Activated CD8-positive, alpha-beta memory T cell treated with anti-CD3 and anti-CD28 coated beads for 48 hours (primary cell): ENCODE measurements around the gene PCBP4.

ENCODE experiments used
- DNase-seq, 3 experiments: peaks; one replicate each; pipeline ENCODE4 v3.0.0-alpha.2; 2020; ENCODE audit warnings: low read depth in 2 of 3, low spot score in 2 of 3

The PCBP4 gene

DNA sequence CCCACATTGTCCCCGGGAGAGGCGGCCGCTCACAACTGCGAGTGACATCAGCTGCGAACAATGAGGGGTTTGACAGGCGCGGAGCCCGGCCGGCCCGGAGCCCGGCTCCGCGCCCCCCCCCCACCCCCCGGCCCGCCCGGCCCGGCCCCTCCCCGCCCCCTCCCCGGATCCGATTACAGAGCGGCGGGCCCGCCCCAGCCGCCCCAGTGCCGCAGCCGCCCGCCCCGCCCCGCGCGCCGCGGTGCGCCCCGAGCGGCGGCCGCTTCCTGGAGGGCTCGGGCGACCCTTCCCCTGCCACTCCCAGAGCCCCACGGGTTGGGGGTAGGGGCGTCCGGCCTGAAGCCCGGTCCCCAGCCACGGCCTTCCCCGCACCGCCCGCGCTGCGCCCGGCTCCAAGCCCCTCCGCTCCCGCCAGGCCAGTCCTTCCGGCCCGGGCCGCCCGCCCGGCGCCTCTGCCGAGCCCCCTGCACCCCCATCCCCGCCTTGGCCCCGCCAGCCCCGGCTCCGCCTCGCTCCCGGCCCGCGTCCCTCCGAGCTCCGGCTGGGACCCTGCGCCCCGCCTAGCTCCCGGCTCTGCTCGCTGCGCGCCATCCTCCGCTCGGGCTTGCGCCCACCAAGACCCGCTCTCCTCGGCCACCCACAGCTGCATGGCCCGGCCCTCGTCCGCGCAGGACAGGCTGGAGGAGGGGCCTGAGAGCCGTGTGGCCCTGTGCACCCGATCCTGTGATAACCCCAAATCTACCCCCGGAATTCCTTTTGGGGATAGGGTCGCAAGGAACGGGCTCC is at the start of gene PCBP4:
Gene PCBP4 (minus strand): TSS at position 71 of the 786 bp plus-strand sequence. CDS start 6,214 bp downstream, outside the sequence.
- DNase-seq: no peak

DNA sequence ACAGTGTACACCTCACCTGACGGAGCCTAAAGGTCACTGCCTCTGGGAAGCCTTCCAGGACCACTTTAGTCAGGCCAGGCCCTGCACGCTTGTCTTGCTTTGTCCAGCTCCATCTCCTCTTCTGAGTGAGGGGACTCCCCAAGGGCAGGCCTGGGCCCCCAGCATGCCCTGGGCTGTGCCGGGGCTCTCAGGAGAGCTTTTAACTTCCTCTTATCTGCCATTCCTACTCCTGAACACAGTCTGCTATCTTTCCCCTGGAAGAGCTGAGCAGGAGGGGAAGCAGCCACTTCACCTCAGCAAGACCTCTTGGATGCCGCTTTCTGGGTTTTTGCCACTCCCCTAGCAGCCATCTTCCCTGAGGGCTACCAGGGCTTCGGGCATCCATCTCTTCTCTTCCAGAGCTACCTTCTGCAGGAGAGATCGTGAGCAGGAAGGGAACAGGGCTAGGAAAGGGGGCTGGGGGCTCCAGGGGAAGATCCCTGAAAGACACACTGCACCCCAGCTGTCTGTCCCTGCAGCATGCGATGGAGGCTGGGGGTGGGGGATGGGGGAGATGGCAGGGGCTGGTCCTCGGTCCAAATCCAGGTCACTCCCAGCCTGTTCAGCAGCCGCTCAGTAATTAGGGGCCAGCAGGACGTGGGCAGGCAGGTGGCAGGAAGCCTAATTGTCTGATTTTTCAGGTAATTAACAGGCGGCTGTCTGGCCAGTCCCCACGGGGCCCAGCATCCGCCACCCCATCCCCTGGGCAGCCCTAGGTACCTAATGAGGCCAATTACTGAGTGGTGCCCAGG is 48.4 kb upstream of the PCBP4 start:
- DNase-seq: no peak

DNA sequence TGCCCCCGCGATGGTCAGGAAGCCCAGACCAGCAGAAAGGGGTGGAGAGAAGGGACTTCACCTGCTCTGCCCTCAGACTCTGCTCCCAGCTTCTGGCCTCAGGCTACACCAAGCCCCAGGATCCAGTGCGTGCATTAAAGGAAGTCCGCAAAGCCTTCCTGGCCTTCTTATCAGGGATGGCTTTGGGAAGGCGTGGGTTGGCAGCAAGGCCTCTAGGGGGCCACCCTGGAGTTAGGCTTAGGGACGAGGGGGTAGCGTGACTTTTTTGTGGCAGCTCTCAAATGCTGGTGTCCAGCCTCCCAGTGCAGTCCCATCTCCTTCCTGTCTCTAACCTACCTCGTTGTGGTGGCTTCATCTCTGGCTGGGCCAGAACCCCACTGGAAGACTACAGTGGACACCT is 47.4 kb upstream of the PCBP4 start:
- no peak for DNase-seq

DNA sequence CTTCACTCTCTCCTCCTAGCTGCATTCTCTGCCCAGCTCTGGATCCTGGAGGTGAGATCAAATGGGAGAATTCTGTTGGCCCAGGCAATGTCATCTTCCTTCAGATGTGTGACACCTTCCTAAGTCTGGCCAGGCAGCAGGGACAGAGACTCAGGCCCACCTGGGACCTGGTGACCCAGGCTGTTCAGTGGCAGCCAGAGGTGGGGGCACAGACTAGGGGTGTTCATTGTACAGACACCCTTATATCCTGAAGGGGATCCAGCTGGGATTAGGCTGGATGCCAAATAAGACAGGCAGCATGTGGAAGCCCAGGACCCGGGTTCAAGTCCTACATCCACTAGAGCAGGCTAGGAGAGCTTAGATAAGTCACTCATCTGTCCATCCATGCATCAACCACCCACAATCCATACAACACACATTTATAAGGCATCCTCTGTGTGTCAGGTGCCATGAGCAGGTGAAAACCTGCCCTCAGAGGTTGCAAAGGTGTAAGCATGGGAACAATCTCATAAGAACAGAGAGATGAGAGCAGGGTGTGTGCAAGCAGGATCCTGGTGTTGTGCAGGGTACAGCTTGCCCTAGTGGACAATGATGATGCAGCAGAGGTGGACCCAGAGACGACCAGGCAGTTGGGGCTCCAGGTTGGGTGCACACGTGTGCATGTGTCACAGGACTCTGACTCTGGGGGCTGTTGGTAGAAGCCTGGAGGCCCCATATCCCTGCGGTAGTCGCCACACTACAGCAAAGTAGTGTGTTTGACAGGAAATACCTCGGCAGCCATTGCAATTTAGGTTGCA is 46.7 kb upstream of the PCBP4 start:
- no peak for DNase-seq

DNA sequence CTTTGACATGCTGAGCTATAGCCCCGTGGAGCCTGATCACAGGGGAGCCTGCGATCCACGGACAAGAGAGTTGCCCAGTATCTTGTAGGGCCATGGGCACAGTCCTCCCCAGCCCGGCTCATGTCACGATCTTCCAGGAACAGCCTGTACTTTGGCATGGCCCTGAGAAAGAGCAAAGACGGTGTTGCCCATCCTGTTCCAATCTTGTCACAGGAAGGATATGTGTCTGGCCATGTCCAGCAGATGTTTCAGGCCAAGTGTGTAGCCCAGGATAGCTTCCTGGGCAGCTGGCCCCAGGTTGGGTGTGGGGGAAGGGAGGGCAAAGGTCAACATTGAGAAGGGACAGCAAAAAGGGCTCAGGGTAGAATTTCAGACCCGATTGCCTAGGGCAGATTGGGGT is 45.4 kb upstream of the PCBP4 start:
- DNase-seq: no peak

DNA sequence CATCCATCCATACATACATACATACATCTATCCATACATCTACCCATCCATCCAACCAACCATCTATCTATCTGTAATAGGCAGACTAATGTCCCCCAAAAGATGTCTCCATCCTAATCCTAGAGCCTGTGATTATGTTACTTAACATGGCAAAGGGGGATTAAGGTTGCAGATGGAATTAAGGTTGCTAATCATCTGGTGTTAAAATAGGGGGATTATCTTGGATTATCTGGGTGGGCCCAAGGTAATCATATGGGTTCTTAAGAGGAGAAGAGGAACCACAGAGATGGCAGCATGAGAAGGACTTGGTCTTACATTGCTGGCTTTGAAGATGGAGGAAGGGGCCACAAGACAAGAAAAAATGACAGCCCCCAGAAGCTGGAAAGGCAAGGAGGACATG is 43.2 kb upstream of the PCBP4 start:
- no peak for DNase-seq

DNA sequence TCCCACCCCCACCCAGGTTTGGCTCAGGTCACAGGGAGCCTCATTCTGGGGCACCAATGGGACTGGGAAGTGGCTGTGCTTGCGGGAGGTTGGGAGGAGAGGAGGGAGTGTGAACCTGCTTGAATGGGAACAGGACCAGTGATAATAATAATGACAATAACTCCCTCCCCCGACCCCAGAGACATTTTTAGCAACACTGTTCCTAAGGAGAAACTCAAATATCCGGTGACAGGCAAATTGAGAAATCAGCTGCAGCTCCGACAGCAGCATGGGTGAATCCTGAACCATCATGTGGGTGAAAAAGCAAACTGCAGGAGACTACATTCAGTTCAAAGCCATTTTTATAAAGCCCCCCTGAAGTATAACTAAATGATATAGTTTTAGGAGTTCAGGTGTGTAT is 40.0 kb upstream of the PCBP4 start:
- DNase-seq: no peak

DNA sequence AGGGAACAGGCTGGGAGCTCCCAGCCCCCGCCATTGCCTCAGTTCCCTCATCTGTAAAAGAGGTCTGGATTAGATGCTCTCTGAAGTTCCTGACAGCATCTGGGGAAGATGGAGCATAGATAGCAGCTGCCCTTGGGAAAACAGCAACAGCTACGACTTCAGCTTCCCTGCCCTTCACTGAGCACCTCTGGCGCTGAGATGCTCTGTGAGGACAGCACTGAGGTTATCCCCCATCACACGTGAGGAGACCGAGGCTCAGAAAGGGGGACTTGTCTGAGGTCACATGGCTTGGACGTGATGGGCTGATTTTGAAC is 39.5 kb upstream of the PCBP4 start:
- no peak for DNase-seq

DNA sequence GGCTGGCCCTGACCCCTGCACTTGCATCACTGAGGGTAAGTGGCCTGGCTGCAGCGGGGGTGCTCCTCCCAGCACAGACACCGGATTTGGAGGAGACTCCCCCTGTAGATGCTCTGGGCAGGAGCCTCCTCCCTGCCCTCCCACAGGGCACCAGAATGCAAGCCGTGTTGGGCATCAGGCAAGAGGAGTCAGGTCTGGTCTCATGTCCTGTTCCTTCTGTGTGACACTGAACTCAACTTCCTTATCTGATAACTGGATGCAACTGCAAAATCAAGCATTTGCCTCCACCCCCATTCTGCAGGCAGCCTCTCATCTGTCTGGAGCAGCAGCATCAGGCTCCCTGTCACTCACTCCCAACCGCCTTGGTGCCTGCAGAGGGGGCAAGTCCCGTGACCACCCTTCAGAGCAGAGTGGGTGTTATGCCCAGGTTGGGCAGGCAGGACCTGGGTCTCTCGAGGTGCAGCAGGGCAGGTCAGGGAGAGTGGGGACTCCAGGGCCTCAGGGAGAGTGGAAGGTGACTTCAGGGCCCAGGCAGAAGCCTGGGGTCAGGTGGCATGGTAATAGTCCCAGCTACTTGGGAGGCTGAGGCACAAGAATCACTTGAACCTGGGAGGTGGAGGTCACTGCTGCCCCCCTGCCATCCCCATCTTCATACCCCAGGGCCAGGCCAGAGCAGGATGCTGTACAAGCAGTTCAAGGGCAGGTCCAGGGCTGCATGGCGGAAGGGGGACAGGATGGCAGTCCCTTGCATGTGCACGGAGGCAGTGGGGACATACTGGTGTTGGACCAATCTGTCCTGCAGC is 39.0 kb upstream of the PCBP4 start:
- DNase-seq: no peak

DNA sequence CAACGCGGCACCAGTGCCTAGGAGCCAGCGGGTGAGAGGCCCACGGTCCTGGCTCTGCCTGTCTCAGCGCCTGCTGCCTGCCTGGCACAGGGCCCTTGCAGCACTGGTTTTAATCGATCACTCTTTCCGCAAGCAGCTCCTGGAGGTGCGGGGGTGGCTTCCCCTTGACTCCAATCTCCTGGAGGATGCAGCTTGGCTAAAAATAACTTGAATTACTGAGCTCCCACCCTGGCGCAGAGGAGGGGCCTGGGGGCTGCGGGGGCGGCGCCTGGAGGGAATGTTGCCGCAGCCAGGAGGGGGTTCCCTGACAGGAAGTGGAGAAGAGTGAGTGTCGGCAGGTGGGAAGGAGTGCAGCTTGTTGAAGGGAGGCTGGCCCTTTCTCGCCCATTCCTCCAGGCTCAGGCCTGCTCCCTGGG is 38.3 kb upstream of the PCBP4 start:
- no peak for DNase-seq

DNA sequence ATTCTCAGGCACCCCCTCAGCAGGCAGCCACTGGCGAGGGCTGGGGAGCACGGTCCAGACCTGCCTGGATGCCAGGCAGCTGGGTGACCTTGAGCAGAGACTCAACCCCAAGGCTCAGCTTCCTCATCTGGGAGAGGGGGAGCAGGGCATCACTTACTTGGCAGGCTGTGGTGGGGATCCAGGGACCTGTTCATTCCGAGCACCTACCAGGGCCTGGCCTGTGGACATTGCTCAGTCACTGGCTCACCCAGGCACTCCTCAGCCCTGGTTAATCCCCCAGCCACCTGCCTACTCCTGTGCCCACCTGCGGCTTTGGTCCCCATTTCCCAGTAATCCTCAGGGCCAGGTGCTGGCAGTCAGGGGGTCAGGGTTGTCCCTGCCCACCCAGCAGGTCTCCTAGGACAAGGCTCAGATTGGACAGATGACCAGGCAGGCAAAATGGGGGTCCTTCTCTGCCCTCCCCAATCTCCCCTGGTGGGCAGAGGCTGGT is 37.7 kb upstream of the PCBP4 start:
- DNase-seq: no peak

DNA sequence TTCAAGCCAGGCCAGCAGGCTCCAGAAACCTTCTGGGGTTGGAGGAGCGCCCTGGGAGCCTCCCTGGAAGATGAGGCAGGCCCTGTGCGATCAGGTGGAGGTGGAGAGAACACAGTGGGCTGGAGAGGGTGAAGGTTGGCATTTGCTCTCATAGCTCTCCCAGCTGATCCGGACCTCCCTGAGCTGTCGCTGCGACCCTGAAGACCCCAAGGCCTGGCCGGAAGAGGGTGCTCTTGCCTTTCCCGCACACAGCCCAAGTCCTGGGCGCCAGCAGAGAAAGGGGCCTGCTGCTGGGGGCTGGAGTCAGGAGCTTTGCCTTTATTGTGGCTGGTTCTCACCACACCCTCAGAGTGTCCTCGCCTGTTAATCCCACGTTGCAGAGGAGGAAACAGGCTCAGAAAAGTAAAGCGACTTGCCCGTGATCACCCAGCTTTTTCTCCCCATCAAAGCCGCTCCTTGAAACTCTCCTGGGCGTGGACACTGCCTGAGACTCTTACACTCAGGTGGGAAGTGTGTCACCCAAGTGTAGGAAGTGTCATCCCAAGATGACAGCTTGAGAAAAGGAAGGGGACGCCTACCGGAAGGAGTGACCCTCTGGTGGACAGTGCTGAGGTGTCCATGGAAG is 37.0 kb upstream of the PCBP4 start:
- no peak for DNase-seq

DNA sequence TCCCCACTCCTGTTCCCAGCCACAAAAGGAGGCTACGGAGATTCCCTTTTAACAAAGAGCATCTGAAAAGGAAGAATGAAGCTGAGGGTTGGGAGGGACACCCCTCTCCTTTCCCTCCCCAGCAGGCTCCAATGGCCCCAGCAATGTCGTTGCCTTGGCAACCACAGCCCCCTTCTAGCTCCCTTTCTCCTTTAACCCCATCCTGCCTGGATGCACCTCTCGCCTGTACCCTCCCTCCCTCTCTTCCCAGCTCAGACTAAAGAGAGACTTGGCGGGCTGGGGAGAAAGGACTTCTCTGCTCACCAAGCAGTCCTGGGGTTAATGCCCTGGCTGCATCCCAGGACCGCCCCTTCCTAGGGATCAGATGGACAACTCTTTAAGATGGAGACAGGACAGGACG is 35.5 kb upstream of the PCBP4 start:
- no peak for DNase-seq

DNA sequence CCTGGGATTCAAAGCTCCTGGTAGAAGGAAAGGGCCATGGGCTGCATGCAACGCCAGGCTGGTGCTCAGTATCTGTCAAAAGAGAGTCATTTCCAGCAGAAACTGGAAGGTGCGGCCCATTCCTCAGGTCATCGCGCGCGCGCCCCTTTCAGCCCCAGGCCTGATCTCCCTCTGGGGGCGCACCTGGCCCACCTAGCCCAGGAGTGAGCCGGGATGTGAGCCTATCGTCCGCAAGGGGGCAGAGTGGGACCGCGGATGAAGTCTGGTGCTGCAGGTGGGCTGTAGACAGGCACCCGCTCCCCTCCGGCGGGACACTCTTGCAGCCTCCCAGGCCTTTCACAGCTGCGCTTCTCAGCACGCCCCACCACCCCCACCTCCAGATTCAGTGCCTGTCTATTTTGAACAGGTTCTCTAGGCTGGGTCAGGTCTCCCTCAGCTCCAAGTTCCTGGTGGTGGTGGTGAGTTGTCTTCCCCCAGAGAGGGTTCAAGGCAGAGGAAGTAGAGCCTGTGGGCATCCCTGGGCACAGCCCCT is 34.3 kb upstream of the PCBP4 start:
- peak; percentile 62 to 85 (median 78) for DNase-seq

DNA sequence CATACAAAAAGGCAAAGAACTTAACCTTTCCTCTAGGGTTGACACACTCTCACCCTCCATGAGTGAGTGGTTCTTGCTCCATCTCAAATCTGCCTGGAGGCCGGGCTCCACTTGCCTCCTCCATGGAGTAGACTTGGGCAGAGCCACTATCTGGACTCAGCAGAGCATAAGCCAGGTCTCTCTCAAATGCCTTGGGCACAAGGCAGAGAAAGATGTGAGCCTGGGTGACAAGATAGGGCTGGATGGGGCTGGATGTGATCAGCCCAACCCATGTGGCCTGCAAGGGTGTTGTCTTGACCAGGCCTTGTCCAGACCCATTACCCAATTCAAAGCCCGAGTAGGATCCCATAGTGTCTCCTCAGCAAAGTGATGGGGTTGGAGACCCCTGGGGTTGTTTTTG is 32.6 kb upstream of the PCBP4 start:
- no peak for DNase-seq

DNA sequence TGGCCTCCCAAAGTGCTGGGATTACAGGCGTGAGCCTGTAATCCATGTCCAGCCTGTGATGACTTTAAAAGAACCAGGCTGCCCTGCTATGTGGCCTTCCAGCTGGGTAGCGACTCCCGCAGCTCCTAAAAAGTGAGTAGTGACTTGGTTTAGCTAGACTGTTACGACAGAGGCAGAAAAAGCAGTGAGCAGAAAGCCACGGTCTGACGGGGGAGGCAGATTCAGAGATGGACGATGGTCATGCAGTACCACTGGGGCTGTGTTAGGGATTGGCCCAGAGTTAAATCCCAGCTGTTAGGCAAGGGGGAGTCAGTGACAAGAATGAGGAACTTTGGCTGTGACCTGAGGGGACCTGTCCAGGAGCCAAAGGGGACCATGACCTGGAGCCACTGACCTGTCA is 31.5 kb upstream of the PCBP4 start:
- DNase-seq: no peak

DNA sequence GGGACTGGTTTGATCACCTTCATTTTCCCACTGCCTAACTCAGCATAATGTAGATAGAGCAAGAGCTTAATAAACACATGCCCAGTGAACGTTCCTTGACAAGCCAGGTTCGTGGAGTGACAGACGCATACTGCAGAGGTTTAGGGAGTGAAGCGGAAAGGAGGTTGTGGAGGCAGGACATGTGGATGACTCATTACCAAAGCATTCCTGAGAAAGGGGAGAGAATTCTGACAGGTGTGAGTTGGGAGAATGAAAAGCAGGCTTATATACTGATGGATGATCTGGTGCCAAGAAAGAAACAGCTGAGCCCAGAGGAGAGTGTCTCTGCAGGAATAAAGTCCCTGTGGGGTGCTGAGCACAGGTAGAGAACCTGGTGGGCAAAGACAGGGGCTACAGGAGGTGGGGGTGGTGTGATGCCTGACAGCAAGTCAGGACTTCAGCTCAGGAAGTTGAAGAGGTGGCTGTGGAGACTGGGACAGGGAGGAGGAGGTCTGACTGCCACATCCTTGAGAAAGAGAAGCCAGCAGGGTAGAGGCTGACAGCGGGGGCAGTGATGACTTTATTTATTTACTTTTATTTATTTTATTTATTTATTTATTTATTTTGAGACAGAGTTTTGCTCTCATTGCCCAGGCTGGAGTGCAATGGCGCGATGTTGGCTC is 30.8 kb upstream of the PCBP4 start:
- no peak for DNase-seq

DNA sequence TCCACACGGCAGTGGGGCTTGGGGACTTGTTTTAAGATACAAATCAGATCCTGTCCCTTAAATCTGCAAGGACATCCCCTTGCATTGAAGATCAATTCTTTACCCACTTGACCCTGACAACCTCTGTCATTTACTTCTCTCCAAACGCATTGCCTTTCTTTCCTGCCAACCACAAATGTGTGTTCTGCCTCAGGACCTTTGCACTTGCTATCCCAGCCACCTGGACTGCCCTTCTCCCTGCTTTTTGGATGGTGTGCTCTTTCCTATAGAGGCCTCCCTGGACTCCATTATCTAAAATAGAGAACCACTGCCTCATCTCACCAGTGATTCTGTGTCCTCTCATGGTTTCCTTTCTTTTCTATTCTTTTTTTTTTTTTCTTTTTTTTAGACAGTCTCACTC is 29.9 kb upstream of the PCBP4 start:
- DNase-seq: no peak

DNA sequence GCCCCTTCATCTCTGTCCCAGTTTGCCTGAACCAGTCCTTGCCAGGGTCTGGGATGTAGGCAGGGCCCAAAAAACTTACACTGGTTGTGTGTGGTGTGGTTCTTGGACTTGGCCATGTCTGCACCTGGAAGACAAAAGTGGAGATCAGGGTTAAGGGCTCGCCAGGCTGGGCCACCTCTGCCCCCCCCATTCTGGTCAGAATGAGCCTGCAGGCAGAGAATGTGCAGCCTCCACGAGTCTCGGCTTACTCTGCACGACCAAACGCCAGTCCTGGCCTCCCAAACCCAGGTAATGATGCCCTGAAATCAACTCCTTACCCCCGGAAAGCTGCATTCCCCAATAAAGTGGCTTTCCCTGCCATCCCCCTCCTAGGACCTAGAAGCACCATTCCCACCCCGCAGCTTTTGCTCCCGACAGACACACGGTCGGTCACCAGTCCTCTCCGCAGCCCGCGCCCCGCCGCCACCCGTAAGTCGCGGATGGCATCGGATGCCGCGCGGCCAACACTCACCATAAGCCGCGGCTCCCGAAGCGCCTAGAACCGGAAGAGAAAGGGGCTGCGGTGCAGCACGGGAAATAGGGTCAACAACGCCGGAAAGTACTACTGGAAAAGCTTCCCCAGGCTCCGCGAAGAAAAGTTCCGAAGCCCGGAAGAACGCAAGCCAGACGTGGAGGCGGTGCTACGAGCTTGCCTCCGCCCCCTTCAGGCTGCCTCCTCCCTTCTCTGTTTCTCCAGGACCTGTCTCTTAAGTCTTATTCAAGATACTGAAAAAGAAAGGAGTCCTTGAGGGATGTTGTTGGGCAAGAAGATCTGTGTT is 28.3 kb upstream of the PCBP4 start, which contains the start of gene RPL29:
Gene RPL29 (minus strand): TSS at position 550 of the 818 bp plus-strand sequence. CDS start 434 bp downstream, at position 116.
- peak; percentile 64 to 80 (median 74) for DNase-seq
